ENCODE results near the gene NDUFC2.

- TF ChIP-seq RARB (CRISPR knock-in tag; IDR thresholded peaks at IDR 0.05): no peak
- TF ChIP-seq CSDC2 (CRISPR knock-in tag; IDR thresholded peaks at IDR 0.05): no peak
- TF ChIP-seq TSHZ2 (CRISPR knock-in tag; IDR thresholded peaks at IDR 0.05): no peak
- no peak for TF ChIP-seq GLIS3 (CRISPR knock-in tag; IDR thresholded peaks at IDR 0.05)
- TF ChIP-seq CREB5 (CRISPR knock-in tag; IDR thresholded peaks at IDR 0.05; ENCODE audit: low read depth): no peak
- TF ChIP-seq ZC3H10 (CRISPR knock-in tag; IDR thresholded peaks at IDR 0.05): no peak
- no peak for TF ChIP-seq PPARA (CRISPR knock-in tag; IDR thresholded peaks at IDR 0.05; ENCODE audit: borderline replicate concordance)
- no peak for TF ChIP-seq ARNTL (CRISPR knock-in tag; IDR thresholded peaks at IDR 0.05; ENCODE audit: borderline replicate concordance, low read depth)
- TF ChIP-seq ZNF565 (CRISPR knock-in tag; conservative IDR thresholded peaks at IDR 0.05; ENCODE audit: low read depth): no peak
- no peak for TF ChIP-seq PATZ1 (CRISPR knock-in tag; IDR thresholded peaks at IDR 0.05; ENCODE audit: borderline replicate concordance)
- no peak for TF ChIP-seq ZNF8 (CRISPR knock-in tag; IDR thresholded peaks at IDR 0.05)
- no peak for TF ChIP-seq SNAI2 (CRISPR knock-in tag; IDR thresholded peaks at IDR 0.05)
Observed at GRCh38 chr11:78080818-78081495, 1.3 kb upstream of the NDUFC2 start.
